Mucosa of stomach (tissue), 1 donor: Measurements from ENCODE around the gene PPP3R1.

Experiments
- H3K27me3 ChIP-seq: one replicate; pipeline ENCODE4 v1.7.0; 2013; ENCODE audit warnings: mild to moderate bottlenecking, low read length; ENCODE audit not compliant: control insufficient read depth, insufficient read depth
- H3K36me3 ChIP-seq: one replicate; pipeline ENCODE4 v1.7.0; 2013; ENCODE audit warnings: low read length; ENCODE audit not compliant: control insufficient read depth, insufficient read depth
- H3K4me1 ChIP-seq: one replicate; pipeline ENCODE4 v1.7.0; 2013; ENCODE audit warnings: mild to moderate bottlenecking, low read length; ENCODE audit not compliant: control insufficient read depth, insufficient read depth
- H3K4me3 ChIP-seq: one replicate; pipeline ENCODE4 v1.7.0; 2013; ENCODE audit warnings: low read length
- H3K9ac ChIP-seq: one replicate; pipeline ENCODE4 v1.7.0; 2013; ENCODE audit warnings: mild to moderate bottlenecking, low read length, moderate library complexity
- H3K9me3 ChIP-seq: one replicate; pipeline ENCODE4 v1.7.0; 2013; ENCODE audit warnings: mild to moderate bottlenecking, low read length, moderate library complexity; ENCODE audit not compliant: control insufficient read depth
- donor health status: Pancreatic carcinoma.

Gene PPP3R1

GRCh38 chr2:68195096-68195495, 57.2 kb downstream of the PPP3R1 start:
- H3K9ac ChIP-seq, result no peak overlapping the region
- H3K27me3 ChIP-seq, result no peaks in the 10 kb centered on the region
- peaks cover 12% of the 10 kb centered on the region for H3K4me1 ChIP-seq
- H3K9me3 ChIP-seq, result no peaks in the 10 kb centered on the region
- H3K36me3 ChIP-seq, result no peaks in the 10 kb centered on the region
- no peak overlapping the region for H3K4me3 ChIP-seq

- Histone ChIP-seq H3K9ac (no peak overlapping the region), H3K9me3 (no peaks in the 10 kb centered on the region), H3K27me3 (no peaks in the 10 kb centered on the region), H3K4me3 (no peak overlapping the region), H3K36me3 (no peaks in the 10 kb centered on the region), H3K4me1 (peaks cover 12% of the 10 kb centered on the region)
Observed at GRCh38 chr2:68193787-68194372, 58.5 kb downstream of the PPP3R1 start.

- Histone ChIP-seq H3K9me3 (no peaks in the 10 kb centered on the region), H3K9ac (no peak overlapping the region), H3K4me1 (peaks cover 12% of the 10 kb centered on the region), H3K4me3 (no peak overlapping the region), H3K27me3 (no peaks in the 10 kb centered on the region), H3K36me3 (no peaks in the 10 kb centered on the region)
Observed at GRCh38 chr2:68193144-68193543, 59.2 kb downstream of the PPP3R1 start.

DNA sequence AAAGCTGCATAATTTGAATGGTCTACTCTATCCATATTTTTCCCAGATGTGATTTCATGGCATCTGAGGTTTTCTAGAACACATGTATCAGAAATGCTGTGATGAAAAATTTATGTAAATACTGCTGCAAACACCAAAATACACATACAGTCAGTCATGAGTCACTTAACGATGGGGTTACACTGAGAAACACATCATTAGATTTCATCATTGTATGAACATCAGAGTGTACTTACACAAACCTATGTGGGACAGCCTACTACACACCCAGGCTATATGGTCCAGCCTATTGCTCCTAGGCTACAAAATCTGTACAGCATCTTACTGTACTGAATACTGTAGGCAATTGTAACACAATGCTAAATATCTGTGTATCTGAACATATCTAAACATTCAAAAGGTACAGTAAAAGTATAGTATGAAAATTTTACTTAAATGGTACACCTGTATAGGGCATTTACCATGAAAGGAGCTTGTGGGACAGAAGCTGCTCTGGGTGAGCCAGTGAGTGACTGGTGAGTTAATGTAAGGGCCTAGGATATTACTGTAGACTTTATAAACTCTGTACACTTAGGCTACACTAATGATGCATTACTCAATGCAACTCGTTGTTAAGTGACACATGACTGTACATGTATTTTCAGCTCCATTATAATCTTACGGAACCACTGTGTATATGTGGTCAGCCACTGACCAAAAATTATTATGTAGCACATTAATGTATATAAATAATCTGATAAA, 61.2 kb downstream of the PPP3R1 start:
- H3K4me1 ChIP-seq, result peaks cover 19% of the 10 kb centered on the region
- no peaks in the 10 kb centered on the region for H3K36me3 ChIP-seq
- no peaks in the 10 kb centered on the region for H3K27me3 ChIP-seq
- H3K9ac ChIP-seq, result no peak overlapping the region
- no peaks in the 10 kb centered on the region for H3K9me3 ChIP-seq
- no peak overlapping the region for H3K4me3 ChIP-seq

DNA sequence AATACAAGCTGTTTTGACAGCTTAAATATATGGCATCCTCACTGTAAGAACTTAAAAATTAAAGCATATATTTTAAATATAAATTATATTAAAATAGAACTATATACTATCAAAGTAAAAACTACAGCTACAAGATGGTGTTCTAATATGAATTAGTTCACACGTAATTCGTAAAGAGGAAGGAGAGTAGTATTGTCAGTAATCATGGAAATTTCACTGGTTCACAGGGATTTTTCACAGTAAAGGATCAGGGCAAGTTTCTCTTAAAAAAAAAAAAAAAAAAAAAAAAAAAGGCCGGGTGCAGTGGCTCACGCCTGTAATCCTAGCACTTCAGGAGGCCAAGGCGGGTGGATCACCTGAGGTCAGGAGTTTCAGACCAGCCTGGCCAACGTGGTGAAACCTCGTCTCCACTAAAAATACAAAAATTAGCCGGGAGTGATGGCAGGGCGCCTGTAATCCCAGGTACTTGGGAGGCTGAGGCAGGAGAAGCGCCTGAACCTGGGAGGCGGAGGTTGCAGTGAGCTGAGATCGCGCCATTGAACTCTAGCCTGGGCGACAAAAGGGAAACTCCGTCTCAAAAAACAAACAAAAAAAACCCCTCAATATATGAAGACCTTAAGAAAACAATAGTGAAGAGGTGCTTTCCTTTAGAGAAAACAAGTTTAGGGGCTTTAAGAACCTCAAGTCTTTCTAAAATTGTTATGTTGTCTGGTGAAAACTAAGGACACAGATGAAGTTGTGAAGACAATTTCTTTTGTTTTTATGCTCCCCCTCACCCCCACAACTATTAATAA, 62.1 kb downstream of the PPP3R1 start:
- Histone ChIP-seq H3K4me3 (no peak overlapping the region), H3K9ac (no peak overlapping the region), H3K4me1 (peaks cover 19% of the 10 kb centered on the region), H3K27me3 (no peaks in the 10 kb centered on the region), H3K36me3 (no peaks in the 10 kb centered on the region), H3K9me3 (no peaks in the 10 kb centered on the region)

GRCh38 chr2:68188831-68189230, 63.5 kb downstream of the PPP3R1 start:
- no peak overlapping the region for H3K4me3 ChIP-seq
- H3K4me1 ChIP-seq, result peaks cover 19% of the 10 kb centered on the region
- no peaks in the 10 kb centered on the region for H3K27me3 ChIP-seq
- no peaks in the 10 kb centered on the region for H3K36me3 ChIP-seq
- no peaks in the 10 kb centered on the region for H3K9me3 ChIP-seq
- H3K9ac ChIP-seq, result peak overlapping the region; percentile 9

DNA sequence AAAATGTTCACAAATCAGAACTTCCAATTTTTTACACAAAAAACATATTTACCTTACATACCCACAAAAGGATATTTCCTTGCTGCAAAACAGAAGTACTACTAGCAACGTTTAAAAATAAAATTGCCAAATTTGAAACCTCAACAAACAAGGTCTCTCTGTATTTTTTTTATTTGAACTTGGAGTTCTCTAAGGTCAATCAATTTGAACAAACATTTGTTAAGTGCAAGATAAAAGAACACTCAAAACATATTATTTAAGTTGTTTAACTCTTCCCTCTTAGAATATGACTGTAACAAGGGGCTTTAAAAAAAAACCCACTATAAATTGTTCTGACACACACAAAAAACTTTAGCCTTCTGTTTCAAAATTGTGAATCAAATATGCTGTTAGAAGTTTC, 65.0 kb downstream of the PPP3R1 start:
- Histone ChIP-seq H3K27me3 (no peaks in the 10 kb centered on the region), H3K36me3 (no peaks in the 10 kb centered on the region), H3K9ac (no peak overlapping the region), H3K4me3 (no peak overlapping the region), H3K9me3 (no peaks in the 10 kb centered on the region), H3K4me1 (peaks cover 7% of the 10 kb centered on the region)

DNA sequence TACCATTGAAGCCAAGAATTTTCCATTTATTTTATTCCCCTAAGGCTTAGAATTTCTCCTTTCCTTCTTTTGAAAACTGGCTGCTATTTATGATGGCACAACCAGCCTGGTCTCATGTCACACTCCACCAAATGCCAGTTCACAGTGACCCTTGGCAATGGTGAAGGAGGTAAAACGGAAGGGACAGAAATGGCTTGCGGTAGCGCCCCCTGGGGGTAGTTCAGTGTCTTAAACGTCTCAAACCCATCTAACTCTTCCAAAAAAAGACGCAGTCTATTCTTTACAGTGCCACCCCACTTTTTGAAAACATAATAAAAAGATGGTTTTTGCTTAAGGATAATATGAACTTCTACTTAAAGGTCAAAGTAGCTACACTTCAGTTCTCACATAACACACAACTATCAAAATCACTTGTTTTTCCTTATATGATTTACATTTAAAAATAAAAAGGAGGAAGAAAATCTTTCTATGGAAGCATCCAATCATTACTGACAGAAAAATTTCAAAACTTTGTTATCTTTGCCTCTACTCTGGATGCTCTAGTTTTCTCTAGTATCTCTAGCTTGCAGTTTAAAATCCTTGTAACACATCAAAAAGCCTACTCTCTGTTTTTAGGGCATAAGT, 66.7 kb downstream of the PPP3R1 start:
- H3K9ac ChIP-seq, result no peak overlapping the region
- no peaks in the 10 kb centered on the region for H3K9me3 ChIP-seq
- no peaks in the 10 kb centered on the region for H3K27me3 ChIP-seq
- no peak overlapping the region for H3K4me3 ChIP-seq
- peaks cover 7% of the 10 kb centered on the region for H3K4me1 ChIP-seq
- H3K36me3 ChIP-seq, result no peaks in the 10 kb centered on the region

DNA sequence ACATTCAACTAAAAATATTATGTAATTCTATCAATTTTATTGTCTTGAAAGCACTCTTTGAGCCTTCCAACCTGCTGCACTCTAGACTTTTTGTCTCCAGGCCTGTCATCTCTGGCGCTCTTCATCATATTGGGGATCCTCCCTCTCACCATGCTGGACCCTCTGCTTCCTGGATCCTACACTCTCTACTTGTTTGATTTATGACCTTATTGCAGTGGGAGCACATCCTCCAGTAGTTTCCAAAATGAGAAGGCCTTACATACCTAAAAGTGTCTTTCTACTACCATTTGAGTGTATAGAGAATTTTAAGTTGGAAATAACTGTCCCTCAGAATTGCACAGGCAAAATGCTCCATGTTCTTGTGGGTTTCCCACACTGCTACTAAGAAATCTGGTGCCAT, 69.4 kb downstream of the PPP3R1 start:
- peaks cover 7% of the 10 kb centered on the region for H3K4me1 ChIP-seq
- H3K4me3 ChIP-seq, result no peak overlapping the region
- H3K36me3 ChIP-seq, result no peaks in the 10 kb centered on the region
- H3K9me3 ChIP-seq, result no peaks in the 10 kb centered on the region
- no peaks in the 10 kb centered on the region for H3K27me3 ChIP-seq
- H3K9ac ChIP-seq, result no peak overlapping the region

DNA sequence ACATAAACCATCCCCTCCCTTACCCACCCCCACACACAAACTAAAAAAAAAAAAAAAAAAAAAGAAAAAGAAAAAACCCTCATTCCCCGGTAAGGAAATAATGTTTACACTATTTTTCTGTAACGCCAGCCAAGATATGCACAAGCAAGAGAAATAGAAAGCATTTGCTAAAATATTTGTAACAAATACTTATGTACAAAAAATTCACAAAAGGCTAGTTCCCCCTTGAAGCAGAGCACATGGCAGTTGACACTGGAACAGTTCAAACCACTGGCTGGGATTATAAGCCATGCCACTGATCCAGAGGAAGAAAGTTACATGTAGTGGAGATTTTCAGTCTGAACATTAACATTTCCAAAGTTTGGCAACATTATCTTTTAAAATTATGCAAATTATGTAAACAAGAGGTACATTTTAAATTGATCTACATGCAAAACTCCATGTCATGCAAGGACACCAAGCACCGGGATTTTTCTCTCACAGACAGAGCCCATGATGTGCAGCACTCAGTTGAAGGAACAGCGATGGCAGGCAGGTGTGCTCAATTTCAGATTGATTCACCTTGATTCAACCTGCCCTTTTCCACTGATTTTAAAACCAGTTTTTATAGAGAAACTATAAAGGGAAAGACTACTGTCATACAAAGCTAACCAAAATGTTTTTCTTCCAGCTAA, 73.2 kb downstream of the PPP3R1 start:
- Histone ChIP-seq H3K4me3 (no peak overlapping the region), H3K36me3 (no peaks in the 10 kb centered on the region), H3K27me3 (no peaks in the 10 kb centered on the region), H3K9ac (no peak overlapping the region), H3K9me3 (no peaks in the 10 kb centered on the region), H3K4me1 (no peaks in the 10 kb centered on the region)

GRCh38 chr2:68178432-68178831, 73.9 kb downstream of the PPP3R1 start:
- no peaks in the 10 kb centered on the region for H3K36me3 ChIP-seq

More at GRCh38 chr2:68178432-68178831, 73.9 kb downstream of the PPP3R1 start:
- no peaks in the 10 kb centered on the region for H3K9me3 ChIP-seq
- no peak overlapping the region for H3K4me3 ChIP-seq
- H3K27me3 ChIP-seq, result no peaks in the 10 kb centered on the region
- no peaks in the 10 kb centered on the region for H3K4me1 ChIP-seq
- no peak overlapping the region for H3K9ac ChIP-seq
